Measurements from ENCODE around the gene NBPF9.
"Not testable (repeated sequence)": the region's sequence is repeated elsewhere in the genome, so short reads cannot be mapped to it uniquely, and the experiment has no call there.

NBPF9 gene, protein sequence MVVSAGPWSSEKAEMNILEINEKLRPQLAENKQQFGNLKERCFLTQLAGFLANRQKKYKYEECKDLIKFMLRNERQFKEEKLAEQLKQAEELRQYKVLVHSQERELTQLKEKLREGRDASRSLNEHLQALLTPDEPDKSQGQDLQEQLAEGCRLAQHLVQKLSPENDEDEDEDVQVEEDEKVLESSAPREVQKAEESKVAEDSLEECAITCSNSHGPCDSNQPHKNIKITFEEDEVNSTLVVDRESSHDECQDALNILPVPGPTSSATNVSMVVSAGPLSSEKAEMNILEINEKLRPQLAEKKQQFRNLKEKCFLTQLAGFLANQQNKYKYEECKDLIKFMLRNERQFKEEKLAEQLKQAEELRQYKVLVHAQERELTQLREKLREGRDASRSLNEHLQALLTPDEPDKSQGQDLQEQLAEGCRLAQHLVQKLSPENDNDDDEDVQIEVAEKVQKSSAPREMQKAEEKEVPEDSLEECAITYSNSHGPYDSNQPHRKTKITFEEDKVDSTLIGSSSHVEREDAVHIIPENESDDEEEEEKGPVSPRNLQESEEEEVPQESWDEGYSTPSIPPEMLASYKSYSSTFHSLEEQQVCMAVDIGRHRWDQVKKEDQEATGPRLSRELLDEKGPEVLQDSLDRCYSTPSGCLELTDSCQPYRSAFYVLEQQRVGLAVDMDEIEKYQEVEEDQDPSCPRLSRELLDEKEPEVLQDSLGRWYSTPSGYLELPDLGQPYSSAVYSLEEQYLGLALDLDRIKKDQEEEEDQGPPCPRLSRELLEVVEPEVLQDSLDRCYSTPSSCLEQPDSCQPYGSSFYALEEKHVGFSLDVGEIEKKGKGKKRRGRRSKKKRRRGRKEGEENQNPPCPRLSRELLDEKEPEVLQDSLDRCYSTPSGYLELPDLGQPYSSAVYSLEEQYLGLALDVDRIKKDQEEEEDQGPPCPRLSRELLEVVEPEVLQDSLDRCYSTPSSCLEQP (N-terminal part only)

DNA sequence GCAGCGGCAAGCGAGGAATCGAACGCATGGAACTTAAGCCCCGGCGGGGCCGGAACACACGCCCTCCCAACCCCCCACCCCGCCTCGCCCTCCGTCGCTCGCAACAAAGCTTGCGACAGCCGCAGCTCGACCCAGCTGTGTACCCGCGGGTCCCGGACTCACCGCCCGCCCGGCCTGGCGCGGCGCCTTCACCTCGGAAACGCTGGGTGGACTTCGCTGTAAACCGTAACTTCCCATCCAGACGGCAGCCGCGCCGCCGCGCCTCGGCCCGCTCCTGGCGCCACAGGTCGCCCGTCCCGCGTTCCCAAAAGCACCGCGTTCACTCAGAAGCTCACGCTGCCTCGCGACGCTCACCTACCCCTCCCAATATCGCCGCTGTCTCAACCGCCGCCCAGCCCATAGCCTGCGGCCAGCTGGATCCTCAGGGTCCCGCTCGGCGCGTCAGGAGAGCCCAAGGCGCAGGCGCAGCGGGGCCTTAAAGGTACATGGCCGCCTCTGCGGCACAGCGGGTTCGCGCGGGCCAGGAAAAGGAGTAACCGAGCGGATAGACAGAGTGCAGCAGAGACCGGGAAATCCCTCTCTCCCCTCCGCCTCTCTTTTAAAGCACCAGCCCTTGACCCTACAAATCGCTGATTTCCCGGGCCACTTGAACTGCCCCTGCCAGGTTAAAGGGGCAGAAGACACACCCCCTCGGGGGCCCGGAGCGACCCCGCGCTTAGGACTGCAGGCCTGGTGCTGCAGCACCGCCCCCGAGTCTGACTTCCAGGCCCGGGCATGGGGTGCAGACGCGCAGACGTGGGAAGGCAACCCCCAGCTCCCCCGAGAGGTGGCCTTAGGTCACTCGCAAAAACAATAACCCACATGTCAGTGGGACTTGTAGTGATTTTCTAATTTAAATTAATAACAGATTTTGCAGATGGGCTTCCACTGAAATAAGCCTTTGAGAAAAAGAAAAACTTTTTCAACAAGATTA is at the start of gene NBPF9:
TSS of gene NBPF9 (minus strand) at position 443 of the 973 bp plus-strand sequence. CDS start 21,412 bp downstream, outside the sequence.
- peak within 1 kb of the TSS; percentile 44 for H3K4me3 ChIP-seq (ENCODE audit: low read depth, low read length)

DNA sequence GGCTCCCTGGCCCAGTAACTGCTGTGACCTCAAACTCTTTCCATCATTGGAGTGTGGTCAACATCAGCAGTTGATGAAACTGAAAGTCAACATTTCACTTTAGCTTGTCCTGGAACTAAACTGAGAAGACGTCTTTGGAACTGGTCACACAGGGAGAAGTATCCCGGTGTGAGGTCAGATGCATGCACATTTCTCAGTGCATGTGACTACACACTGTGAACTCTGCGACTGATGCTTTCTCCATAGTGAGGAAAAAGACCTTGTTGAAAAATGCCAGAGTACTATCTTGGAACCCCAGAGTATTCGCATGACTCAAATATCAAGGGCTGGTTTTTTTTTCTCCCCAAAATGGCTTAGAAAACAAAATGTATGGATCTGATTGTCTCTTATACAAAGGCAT is 46.6 kb upstream of the NBPF9 start:
- not testable (repeated sequence) for H3K4me3 ChIP-seq (ENCODE audit: low read depth, low read length)

DNA sequence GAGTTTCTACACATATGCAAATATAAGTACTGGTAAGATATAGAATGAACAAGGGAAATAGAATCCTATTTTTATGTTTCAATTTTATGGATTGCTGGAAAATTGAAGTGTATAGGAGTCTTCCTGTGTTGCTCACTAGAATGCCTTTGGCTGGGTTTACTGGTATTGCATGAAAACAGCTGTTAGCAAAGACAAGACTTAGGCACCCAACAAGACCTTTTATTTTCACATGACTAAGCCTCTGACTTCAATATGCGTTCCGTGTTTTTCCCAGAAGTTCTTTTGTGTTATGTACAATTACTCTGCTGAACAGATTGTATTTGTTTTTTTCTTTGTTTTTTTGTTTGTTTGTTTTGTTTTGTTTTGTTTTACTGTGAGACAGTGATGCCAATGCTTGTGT is 34.2 kb upstream of the NBPF9 start:
- not testable (repeated sequence) for H3K4me3 ChIP-seq (ENCODE audit: low read depth, low read length)

DNA sequence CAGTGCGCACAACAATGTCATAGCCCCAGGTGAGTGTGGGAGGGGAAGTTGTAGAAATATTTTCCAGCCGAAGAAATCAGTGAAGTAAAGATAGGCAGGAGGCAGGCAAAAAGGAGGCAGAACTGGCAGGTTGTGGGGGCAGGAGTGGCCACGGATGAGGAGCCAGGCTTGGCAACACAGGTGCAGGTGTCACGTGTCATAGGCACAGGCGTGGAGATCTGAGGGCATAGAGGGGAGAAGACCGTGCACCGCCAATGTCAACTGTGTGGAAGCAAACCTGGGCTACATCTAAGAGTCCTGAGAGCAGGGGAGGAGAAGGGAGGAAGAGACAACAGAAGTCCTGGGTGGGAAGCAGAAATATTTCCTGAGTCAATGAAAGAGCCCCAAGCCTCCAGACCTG is 27.6 kb upstream of the NBPF9 start:
- H3K4me3 ChIP-seq (ENCODE audit: low read depth, low read length) = not testable (repeated sequence)

DNA sequence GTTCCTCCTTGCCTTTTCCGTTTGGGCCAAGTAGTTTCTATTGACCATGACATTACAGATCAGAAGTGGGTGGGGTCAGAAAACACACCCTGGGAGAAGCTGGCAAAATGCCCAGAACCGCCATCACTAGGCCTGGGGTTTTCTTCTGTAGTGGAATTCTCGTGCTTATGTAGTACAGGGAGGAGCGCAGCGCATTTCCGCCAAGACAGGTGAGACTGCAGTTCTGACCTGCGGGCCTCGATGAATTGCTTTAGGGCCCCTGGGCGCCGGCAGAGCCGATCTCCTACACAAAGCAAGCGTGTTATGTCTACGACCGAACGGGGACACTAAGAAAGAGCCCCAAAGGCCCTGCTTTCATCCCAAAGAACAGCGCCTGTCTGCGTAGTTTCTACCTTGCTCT is 25.9 kb upstream of the NBPF9 start:
- not testable (repeated sequence) for H3K4me3 ChIP-seq (ENCODE audit: low read depth, low read length)

DNA sequence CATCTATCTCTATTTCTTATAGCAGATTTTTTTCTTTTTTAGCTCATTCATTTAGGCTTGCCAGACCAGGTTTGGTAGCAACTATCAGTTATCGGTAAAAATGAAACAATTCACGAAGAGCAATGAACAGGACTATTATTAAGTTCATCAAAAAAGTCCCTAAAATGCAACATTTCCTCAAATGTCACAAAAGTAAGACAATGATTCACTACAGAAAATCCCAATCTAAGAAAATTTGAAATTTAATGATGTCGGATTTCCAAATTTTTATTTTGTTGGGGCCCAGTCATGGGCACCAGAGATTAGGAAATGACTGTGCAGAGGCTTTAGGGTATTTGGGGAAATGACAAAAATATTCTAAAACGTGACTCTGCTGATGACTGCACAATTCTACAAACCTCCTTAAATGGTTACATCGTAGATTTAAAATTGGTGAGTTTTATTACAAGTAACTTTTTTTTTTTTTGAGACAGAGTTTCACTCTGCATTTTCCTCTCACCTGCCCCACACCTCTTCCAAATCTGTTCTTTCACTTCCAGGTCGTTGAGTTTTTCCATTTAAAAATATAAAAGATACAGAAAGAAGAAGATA is 23.3 kb upstream of the NBPF9 start:
- H3K4me3 ChIP-seq (ENCODE audit: low read depth, low read length) = not testable (repeated sequence)

DNA sequence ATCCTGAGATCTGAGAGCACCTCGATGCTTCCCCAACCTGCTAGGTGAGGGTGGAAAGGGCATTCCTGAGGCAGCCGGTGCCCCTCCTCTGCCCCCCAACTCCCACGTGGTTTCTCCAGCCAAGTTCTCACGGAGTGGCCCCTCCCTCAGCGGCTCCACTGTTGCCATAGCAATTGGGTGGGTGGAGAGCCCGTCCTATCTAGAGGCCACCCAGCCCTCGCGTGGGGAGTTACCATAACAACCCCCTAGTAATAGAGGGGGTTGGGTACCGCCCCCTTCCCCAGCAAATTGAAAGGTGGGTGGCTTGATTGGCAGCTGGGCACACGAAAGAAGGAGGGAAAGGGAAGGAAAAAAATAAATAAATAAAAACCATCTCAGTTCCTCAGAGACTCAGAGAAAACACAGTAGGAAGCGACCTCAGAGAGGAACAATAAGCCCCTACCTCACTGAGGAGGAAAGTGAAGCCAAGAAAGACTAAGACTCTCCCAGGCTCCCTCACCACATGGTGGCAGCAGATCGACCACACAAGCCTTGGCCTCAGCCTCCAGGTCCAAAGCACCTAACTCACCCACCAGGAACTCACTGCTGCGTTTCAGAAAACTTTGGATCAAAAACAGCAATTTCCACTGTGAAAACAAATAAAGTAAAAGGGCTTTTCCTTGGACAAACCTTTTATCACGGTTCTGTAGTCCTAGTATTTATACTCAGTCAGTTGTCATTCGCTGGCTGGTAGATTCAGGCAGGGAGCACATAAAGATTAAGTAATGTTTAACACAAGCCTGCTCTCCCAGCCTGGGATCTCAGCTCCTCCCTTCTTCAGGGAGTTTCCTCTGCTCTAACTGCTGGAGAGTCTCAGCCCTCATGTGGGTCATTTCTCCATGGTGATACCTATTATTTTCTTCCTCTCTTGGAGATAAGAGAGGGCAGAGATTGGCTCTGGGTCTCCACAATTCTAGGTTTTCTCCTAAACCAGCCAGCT is 20.9 kb upstream of the NBPF9 start:
- not testable (repeated sequence) for H3K4me3 ChIP-seq (ENCODE audit: low read depth, low read length)

DNA sequence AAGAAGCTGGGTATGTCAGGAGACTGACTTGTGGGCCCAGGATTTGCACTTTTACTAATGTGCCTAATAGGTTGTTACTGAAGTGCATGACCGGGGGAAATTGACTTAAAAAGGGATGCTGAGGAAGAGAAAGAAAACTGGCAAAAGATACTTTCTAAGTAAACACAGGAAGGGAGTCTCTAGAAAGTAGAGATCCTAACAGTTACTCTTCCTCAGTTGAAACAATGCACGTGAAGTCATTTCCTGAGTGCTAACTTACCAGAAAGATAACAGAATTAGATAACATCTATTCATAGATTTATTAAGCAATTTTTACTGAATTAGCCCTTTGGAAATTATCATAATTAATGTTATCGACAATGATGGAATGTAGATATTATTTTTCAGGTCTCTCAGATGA is 9.5 kb upstream of the NBPF9 start:
- not testable (repeated sequence) for H3K4me3 ChIP-seq (ENCODE audit: low read depth, low read length)

DNA sequence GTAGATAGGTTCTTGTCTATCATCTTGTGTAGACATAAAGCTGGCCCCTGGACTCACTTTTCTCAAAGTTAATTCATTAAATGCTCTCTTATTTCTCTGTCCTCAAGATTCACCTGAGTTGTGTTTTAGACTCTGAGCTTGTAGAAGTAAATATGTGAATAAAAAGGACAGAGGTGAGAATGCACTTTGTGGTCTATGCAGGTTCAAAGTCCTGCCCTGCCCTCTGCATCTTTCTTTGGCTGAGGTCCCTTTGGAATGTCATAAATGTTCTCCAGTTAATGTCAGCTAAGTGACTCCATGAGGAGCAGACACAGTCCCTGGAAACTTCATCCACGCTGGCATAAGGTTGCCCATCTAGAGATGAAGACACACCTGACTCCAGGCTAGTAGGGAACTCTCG is 7.0 kb upstream of the NBPF9 start:
- H3K4me3 ChIP-seq (ENCODE audit: low read depth, low read length) = not testable (repeated sequence)

DNA sequence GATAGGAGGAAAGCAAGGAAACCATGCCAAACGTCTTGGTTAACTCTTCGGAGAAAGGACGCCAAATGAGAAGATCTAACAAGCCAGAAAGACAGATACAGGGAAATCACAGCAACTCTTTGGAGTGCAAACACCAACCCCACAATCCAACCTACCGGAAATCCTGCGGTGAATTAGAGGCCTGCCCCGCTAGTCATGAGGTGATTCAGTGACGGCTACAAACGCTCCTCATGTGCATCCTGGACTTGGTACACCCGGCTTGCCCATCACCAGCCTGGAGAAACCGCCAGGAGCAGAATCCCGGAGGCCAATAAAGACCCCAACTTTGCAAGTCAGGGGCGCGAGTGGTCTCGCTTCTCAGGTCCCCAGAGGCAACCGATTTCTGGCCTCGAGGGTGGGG is 777 bp downstream of the NBPF9 start:
- peak overlapping the region; percentile 44 for H3K4me3 ChIP-seq (ENCODE audit: low read depth, low read length)

DNA sequence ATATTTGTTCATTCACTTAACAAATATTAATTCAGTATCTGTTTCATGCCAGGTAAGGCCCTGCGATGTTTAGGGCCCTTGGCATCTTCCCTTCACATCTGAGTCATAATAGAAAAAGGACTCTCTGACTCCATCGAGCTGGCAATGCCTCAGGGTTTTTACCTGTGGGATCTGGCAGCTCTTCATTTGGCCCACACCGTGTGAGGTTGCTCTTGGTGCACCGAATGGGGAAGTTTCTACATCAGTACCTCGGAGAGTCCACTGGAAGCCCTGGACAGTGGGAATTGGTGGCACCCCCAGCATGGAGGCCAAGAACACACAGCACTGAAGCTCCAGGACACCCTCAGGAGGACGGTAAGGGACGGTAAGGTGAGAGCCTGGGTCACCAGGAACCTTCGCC is 5.1 kb downstream of the NBPF9 start:
- H3K4me3 ChIP-seq (ENCODE audit: low read depth, low read length) = not testable (repeated sequence)

DNA sequence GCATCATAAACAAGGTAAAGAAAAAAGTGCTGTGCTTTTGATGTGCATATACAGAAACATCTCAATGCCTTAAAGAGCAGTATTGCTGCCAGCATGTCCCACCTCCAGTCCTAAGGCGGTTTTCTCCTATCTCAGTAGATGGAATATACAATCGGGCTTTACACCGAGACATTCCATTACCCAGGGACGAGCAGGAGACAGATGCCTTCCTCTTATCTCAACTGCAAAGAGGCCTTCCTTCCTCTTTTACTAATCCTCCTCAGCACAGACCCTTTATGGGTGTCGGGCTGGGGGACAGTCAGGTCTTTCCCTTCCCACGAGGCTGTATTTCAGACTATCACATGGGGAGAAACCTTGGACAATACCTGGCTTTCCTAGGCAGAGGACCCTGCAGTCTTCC is 10.2 kb downstream of the NBPF9 start:
- H3K4me3 ChIP-seq (ENCODE audit: low read depth, low read length) = not testable (repeated sequence)

DNA sequence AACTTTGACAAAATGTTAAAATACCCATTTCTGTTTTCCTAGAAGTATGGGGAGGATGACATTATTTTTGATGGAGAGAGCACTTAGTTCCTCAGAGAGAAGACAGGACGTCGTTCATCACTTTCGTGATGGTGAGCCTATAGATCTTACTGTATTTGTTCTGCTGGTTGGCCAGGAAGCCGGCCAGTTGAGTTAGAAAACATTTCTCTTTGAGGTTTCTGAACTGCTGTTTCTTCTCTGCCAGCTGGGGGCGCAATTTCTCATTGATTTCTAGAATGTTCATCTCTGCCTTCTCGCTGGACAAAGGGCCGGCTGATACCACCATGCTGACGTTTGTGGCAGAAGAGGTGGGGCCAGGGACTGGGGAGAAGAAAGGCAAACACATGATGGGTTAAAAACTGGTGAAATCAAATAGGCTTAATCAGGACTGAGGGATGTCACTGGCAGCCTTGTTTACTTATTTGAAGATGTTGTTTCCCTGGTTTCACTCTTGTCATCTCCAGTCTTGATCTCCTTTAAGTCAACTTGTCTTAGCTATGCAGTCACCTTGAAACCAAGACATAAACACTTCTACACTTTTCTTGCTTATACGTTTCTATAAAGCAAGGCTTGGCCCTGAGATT is 27.7 kb downstream of the NBPF9 start:
- H3K4me3 ChIP-seq (ENCODE audit: low read depth, low read length) = not testable (repeated sequence)

DNA sequence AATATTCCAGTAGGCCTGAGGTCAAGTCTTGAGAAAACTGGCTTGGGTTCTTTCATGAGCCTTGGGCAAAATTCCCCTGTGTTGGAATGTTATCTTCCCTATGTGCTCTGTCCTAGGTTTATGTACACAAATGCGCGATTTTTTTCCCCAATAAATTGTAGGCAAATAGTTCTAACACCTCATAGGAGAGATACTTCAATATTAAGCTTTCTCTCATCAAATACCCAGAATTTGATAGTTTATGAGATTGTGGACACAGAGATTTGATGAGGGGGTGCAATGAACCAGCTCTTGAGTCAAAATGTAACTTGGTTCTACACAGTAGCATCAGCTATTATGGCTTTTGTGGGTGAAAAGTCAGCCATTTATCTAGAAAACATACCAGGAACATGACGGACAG is 38.7 kb downstream of the NBPF9 start:
- H3K4me3 ChIP-seq (ENCODE audit: low read depth, low read length) = not testable (repeated sequence)

DNA sequence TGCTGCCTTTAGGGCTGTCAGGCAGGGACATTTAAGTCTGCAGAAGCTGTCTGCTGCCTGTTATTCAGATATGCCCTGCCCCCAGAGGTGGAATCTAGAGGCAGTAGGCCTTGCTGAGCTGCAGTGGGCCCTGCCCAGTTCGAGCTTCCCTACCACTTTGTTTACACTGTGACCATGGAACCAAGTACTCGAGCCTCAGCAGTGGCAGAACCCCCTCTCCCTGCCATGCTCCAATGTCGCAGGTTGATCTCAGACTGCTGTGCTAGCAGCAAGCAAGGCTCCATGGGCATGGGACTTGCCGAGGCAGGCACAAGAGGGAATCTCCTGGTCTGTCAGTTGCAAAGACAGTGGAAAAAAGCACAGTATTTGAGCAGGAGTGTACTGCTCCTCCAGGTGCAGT is 60.3 kb downstream of the NBPF9 start:
- H3K4me3 ChIP-seq (ENCODE audit: low read depth, low read length) = not testable (repeated sequence)

DNA sequence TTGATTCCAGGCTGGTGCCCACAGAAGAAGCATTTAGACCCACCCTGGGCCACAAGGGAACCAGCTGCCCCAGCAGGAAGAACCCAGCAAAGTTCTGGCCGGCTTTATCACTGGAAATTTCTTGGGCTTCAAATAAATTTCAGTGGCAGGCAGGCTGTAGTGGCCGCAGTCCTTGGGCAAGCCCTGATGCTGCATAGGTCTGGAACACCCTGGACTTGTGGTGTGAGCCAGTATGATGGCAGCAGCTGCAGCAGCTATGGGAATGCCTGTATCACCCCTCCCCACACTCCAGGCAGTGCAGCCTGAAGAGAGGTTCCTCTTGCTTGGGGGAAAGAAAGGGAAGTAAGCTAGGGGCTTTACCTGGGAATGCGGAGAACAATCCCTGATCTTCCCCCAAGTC is 69.4 kb downstream of the NBPF9 start:
- H3K4me3 ChIP-seq (ENCODE audit: low read depth, low read length) = not testable (repeated sequence)

DNA sequence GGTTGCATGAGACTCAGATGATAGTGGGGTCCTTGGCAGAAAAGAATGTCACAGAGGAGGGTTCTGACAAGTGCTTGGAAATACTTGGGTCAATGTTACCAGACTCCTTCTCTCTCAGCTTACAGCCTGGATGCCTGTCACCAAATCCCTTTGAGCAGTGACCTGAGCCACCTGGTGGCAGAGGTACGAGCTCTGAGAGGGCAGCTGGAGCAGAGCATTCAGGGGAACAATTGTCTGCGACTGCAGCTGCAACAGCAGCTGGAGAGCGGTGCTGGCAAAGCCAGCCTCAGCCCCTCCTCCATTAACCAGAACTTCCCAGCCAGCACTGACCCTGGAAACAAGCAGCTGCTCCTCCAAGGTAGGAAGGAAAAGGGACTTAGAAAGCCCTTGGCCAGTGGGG is 79.0 kb downstream of the NBPF9 start:
- H3K4me3 ChIP-seq (ENCODE audit: low read depth, low read length) = not testable (repeated sequence)

DNA sequence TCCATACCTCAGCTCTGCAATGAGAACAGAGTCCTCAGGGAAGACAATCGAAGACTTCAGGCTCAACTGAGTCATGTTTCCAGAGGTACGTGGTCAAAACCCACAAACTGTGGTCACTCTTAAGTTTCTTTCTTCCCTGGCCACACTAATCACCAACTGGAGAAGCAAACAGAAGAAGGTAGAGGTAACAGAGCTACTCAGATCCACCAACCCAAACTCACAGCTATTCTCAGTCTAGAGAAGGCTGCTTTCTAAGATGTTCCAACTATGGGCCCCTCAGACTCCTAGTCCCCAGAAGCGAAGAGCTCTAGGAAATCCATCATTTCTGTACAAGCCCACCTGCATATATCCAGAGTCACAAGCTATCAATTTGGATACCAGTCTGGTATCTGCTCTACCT is 84.8 kb downstream of the NBPF9 start:
- not testable (repeated sequence) for H3K4me3 ChIP-seq (ENCODE audit: low read depth, low read length)

Data from WI38 (cell line).